Stomach (tissue), 9 donors: ENCODE measurements around the gene ARHGAP24. TPM values are rescaled to one million over a fixed set of nuclear protein-coding genes. Genes with fewer than 3 reads are reported as not detected.

Experiments
- DNase-seq, 2 donors: peaks; one replicate each; pipeline versions ENCODE4 v3.0.0 to v3.0.0-alpha.2; 2013 to 2019
- H3K27ac ChIP-seq, 5 donors: fragments of 200-600 bp in 4 of 5; sonication (generic) in 4 of 5; one replicate each; pipeline ENCODE4 v1.5.1; 2013 to 2019; ENCODE audit warnings: mild to moderate bottlenecking in 1 of 5, moderate library complexity in 1 of 5
- H3K27me3 ChIP-seq, 3 donors: fragments of 200-600 bp; sonication (generic); one replicate each; pipeline ENCODE4 v1.5.1; 2017 to 2019; ENCODE audit warnings: mixed run types in 1 of 3
- H3K36me3 ChIP-seq, 4 donors: fragments of 200-600 bp; sonication (generic); 1 replicate in 3 of 4; 2 replicates in 1 of 4; pipeline ENCODE4 v1.5.1; 2016 to 2019
- H3K4me1 ChIP-seq, 4 donors: fragments of 200-600 bp; sonication (generic); one replicate each; pipeline ENCODE4 v1.5.1; 2016 to 2019
- H3K4me3 ChIP-seq, 4 donors: fragments of 200-600 bp; sonication (generic) in 3 of 4; one replicate each; pipeline ENCODE4 v1.5.1; 2016 to 2019; ENCODE audit warnings: mild to moderate bottlenecking in 1 of 4
- H3K9me3 ChIP-seq, 4 donors: fragments of 200-600 bp; sonication (generic); one replicate each; pipeline ENCODE4 v1.5.1; 2016 to 2019
- CTCF ChIP-seq, 7 experiments: fragments of 450-650 bp in 4 of 7; fragments of 200-600 bp in 3 of 7; sonication (generic) in 3 of 7; IDR thresholded peaks; one replicate each; pipeline ENCODE4 v1.5.1; 2016 to 2019; ENCODE audit warnings: antibody characterized with exemption in 7 of 7, control low read depth in 2 of 7, mild to moderate bottlenecking in 1 of 7
- EP300 ChIP-seq: sonication (generic); formaldehyde crosslinking; IDR thresholded peaks from one replicate; pipeline ENCODE4 v1.6.1; 2017; ENCODE audit warnings: antibody characterized with exemption
- POLR2A ChIP-seq, 4 donors: fragments of 450-650 bp; IDR thresholded peaks; one replicate each; pipeline ENCODE4 v1.6.1; 2016; ENCODE audit warnings: antibody characterized with exemption in 4 of 4, control low read depth in 2 of 4, mild to moderate bottlenecking in 1 of 4, moderate library complexity in 1 of 4
- POLR2AphosphoS5 ChIP-seq, 3 donors: sonication (generic); formaldehyde crosslinking; IDR thresholded peaks; one replicate each; pipeline ENCODE4 v1.6.1; 2016; ENCODE audit warnings: antibody characterized with exemption in 3 of 3
- WGBS, 5 donors: extraction: QIAGEN DNeasy Blood & Tissue Kit in 3 of 5; methylation state at CpG; one replicate each; pipeline versions ENCODE4 v1.1.5 to v1.1.7; 2013 to 2018; 5-methylcytosine and 5-hydroxymethylcytosine counted together
- intact Hi-C: fragments of 100-400 bp; cut with DNase I; formaldehyde crosslinking; loops from one replicate; pipeline ENCODE4 v1.15.1; 2023; ENCODE audit warnings: low total_unique reads
- polyA plus RNA-seq, 3 donors: library from polyadenylated mRNA; stranded (reverse); fragments of 200-250 nt; gene quantifications; one replicate each; pipeline ENCODE4 v1.2.3, GENCODE V29; 2013
- total RNA-seq, 5 donors: library from RNA; depleted of rRNA; stranded (reverse); fragments of >200 nt; gene quantifications; one replicate each; pipeline versions ENCODE4 v1.1.0 to v1.2.3, GENCODE V29; 2014 to 2016
- donor health status: healthy with polysubstance abuse.
- donor health status: Bipolar disorder and iron deficiency.
- donor health status: healthy.

ARHGAP24 gene
- total and polyA plus RNA-seq, 8 donors: 6.4 to 152 (median 33.5) TPM

- Histone ChIP-seq H3K9me3 (no peaks in the 10 kb centered on the region), H3K4me3 (no peak overlapping the region), H3K27me3 (no peaks in the 10 kb centered on the region), H3K4me1 (no peaks in the 10 kb centered on the region), H3K36me3 (no peaks in the 10 kb centered on the region), H3K27ac (no peak overlapping the region)
- no peak for TF ChIP-seq POLR2A (IDR thresholded peaks at IDR 0.05)
- TF ChIP-seq EP300: no peak
- no peak for TF ChIP-seq CTCF (IDR thresholded peaks at IDR 0.05)
- no peak for TF ChIP-seq POLR2AphosphoS5 (IDR thresholded peaks at IDR 0.05)
- no peak for DNase-seq
- 89 to 92% (median 91%) methylated on average over 5 of the region's 5 CpGs for whole genome bisulfite sequencing, 5 donors
- intact Hi-C loops: no loop called here
Observed at GRCh38 chr4:85713005-85713404, 238.1 kb downstream of the ARHGAP24 start.

GRCh38 chr4:85715991-85716737, 241.2 kb downstream of the ARHGAP24 start:
- intact Hi-C loops: no loop called here
- H3K4me3 ChIP-seq: no peak overlapping the region
- TF ChIP-seq POLR2AphosphoS5 (IDR thresholded peaks at IDR 0.05) (no peak), EP300 (no peak), CTCF (IDR thresholded peaks at IDR 0.05) (no peak), POLR2A (IDR thresholded peaks at IDR 0.05) (no peak)
- H3K4me1 ChIP-seq: no peaks in the 10 kb centered on the region
- no peaks in the 10 kb centered on the region for H3K27me3 ChIP-seq
- H3K27ac ChIP-seq: no peak overlapping the region
- 45 to 51% (median 48%) methylated on average over 3 of the region's 3 CpGs for WGBS, 5 donors
- no peak for DNase-seq
- no peaks in the 10 kb centered on the region for H3K9me3 ChIP-seq
- no peaks in the 10 kb centered on the region for H3K36me3 ChIP-seq

DNA sequence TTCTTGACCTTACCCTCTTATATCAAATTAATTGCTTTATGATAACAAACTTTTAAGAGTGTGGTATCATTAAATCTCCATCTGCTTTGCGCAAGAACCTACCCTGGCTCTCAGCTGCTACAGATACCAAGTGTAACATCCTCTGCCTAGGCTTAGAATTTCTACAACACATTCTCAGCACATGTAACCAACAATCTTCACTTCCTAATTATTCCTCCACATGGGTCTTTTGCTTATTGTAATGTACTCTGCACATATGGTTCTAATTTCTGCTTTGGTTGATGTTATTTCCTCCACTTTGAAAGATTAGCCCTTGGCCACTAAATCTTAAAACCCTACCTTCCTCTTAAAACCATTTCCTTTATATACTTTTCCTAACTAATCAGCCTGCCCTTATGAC, 242.4 kb downstream of the ARHGAP24 start:
- H3K27me3 ChIP-seq: no peaks in the 10 kb centered on the region
- TF ChIP-seq POLR2A (IDR thresholded peaks at IDR 0.05): no peak
- no peak for TF ChIP-seq POLR2AphosphoS5 (IDR thresholded peaks at IDR 0.05)
- no peak for TF ChIP-seq EP300
- no peak for TF ChIP-seq CTCF (IDR thresholded peaks at IDR 0.05)
- H3K36me3 ChIP-seq: peaks cover 0 to 4% (median 0%) of the 10 kb centered on the region in 4 donors
- no peaks in the 10 kb centered on the region for H3K4me1 ChIP-seq
- no peak overlapping the region for H3K27ac ChIP-seq
- H3K4me3 ChIP-seq: no peak overlapping the region
- 89 to 96% (median 92%) methylated on average over 1 of the region's 1 CpG for WGBS, 5 donors
- intact Hi-C loops: no loop called here
- H3K9me3 ChIP-seq: no peaks in the 10 kb centered on the region
- DNase-seq: no peak

DNA sequence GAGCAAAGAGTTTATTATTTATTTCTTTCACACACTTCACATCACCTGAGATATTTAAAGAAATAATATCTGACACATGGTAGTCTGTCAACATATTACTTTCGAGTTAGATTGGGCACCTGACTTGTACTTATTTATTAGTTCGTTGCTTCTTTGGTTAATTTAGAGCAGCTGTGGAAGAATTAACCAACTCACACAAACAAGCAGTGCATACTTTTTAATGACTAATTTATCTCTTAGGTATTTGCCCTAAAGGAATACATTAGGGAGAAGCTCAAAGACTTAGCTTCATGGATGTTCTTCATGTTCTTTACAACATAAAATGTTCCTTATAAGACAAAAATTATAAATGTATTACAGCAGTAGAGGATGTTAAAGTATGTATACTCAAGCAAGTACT, 242.9 kb downstream of the ARHGAP24 start:
- no peaks in the 10 kb centered on the region for H3K4me1 ChIP-seq
- intact Hi-C loops: no loop called here
- TF ChIP-seq POLR2AphosphoS5 (IDR thresholded peaks at IDR 0.05) (no peak), CTCF (IDR thresholded peaks at IDR 0.05) (no peak), EP300 (no peak), POLR2A (IDR thresholded peaks at IDR 0.05) (no peak)
- no peak overlapping the region for H3K4me3 ChIP-seq
- no peak overlapping the region for H3K27ac ChIP-seq
- no peaks in the 10 kb centered on the region for H3K27me3 ChIP-seq
- H3K9me3 ChIP-seq: no peaks in the 10 kb centered on the region
- no peak for DNase-seq
- 48 to 63% (median 57%) methylated on average over 2 of the region's 2 CpGs for WGBS, 5 donors
- peaks cover 0 to 8% (median 0%) of the 10 kb centered on the region in 4 donors for H3K36me3 ChIP-seq
